ENCODE measurements around the gene GIMAP6. TPM values are rescaled to one million over a fixed set of nuclear protein-coding genes. Genes with fewer than 3 reads are reported as not detected.
"Not testable (repeated sequence)": the region's sequence is repeated elsewhere in the genome, so short reads cannot be mapped to it uniquely, and the experiment has no call there.

The GIMAP6 gene
- polyA plus RNA-seq, 2 of the 4 experiments (the other 2 are of a cell fraction): not detected

DNA sequence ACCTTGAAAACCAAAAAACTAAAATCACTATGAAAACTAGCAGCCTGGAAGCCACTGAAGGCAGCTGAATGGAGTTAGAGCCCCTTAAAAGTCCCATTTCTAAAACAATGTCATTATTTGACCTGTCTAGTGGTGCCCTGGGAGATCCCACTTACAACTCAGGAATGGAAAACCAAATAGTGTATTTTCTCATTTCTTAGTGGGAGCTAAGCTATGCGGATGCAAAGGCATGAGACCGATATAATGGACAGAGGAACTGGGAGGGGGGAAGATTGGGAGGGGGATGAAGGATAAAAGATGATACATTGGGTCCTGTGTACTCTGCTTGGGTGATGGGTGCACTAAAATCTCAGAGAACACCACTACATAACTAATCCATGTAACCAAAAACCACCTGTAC, 43.5 kb upstream of the GIMAP6 start:
- no peak overlapping the region for H3K27ac ChIP-seq
- ChIA-PET POLR2A (no interaction called here), CTCF (no interaction called here)
- DNase-seq (ENCODE audit: low read depth in 1 of 2, low spot score in 1 of 2): no peak
- no peaks in the 10 kb centered on the region for H3K4me1 ChIP-seq
- no peaks in the 10 kb centered on the region for H3K9me3 ChIP-seq
- 43% methylated on average over 2 of the region's 2 CpGs for WGBS (ENCODE audit: missing lambda C conversion rate)
- no peak overlapping the region for H3K4me2 ChIP-seq
- no peak for FAIRE-seq
- no peak for ATAC-seq
- TF ChIP-seq CBX8 (IDR thresholded peaks at IDR 0.05): no peak
- TF ChIP-seq BHLHE40 (IDR thresholded peaks at IDR 0.05; ENCODE audit: low read depth, low read length): no peak
- TF ChIP-seq, protein P1, sequence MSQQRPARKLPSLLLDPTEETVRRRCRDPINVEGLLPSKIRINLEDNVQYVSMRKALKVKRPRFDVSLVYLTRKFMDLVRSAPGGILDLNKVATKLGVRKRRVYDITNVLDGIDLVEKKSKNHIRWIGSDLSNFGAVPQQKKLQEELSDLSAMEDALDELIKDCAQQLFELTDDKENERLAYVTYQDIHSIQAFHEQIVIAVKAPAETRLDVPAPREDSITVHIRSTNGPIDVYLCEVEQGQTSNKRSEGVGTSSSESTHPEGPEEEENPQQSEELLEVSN (IDR thresholded peaks at IDR 0.05; ENCODE audit: borderline replicate concordance, low read depth): no peak
- H3K4me3 ChIP-seq: no peak overlapping the region

DNA sequence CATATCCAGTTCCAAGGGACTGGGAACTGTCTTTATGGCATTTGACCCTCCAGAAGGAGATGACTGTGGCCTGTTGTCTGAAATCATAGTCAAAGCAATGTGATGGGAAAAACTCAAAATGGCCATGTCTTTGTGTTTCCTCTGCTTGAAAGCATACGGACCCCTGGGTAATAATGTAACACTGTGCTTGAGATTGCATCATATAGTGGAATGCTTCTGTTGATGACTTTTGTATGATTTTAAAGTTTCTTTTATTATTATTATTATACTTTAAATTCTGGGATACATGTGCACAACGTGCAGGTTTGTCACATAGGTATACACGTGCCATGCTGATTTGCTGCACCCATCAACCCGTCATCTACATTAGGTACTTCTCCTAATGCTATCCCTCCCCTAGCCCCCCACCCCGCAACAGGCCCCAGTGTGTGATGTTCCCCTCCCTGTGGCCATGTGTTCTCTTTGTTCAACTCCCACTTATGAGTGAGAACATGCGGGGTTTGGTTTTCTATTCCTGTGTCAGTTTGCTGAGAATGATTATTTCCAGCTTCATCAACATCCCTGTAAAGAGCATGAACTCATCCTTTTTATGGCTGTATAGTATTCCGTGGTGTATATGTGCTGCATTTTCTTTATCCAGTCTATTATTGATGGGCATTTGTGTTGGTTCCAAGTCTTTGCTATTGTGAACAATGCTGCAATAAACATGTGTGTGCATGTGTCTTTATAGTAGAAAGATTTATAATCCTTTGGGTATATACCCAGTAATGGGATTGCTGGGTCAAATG, 39.8 kb upstream of the GIMAP6 start:
- ATAC-seq; H3K4me3 ChIP-seq; H3K4me2 ChIP-seq; FAIRE-seq; H3K9me3 ChIP-seq; H3K27ac ChIP-seq; CTCF ChIA-PET; H3K4me1 ChIP-seq; POLR2A ChIA-PET; DNase-seq (ENCODE audit: low read depth in 1 of 2, low spot score in 1 of 2): not testable (repeated sequence)
- 9% methylated on average over 7 of the region's 7 CpGs for WGBS (ENCODE audit: missing lambda C conversion rate)

DNA sequence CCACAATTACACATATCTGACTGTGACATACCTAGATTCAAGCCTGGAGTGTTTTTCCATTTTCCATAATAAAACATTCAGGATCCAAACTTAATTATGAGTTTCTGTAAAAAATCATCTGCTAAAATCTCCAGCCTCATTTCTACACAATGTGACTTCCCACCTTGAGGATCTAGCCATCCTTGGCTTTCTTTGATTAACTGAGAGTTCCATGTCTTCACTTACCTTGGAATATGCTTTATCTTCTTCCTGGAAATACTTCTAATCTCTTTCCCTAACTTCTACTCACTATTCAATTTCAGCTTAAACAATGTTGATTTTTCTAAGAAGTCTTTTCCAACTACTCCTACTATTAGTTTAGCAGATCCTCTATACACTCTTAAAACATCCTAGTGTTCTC, 36.8 kb upstream of the GIMAP6 start:
- Histone ChIP-seq H3K27ac (no peak overlapping the region), H3K4me1 (no peaks in the 10 kb centered on the region), H3K9me3 (no peaks in the 10 kb centered on the region), H3K4me3 (no peak overlapping the region), H3K4me2 (no peak overlapping the region)
- no peak for FAIRE-seq
- POLR2A ChIA-PET: no interaction called here
- DNase-seq (ENCODE audit: low read depth in 1 of 2, low spot score in 1 of 2): no peak
- ATAC-seq: no peak
- CTCF ChIA-PET: no interaction called here
- TF ChIP-seq, protein P2, sequence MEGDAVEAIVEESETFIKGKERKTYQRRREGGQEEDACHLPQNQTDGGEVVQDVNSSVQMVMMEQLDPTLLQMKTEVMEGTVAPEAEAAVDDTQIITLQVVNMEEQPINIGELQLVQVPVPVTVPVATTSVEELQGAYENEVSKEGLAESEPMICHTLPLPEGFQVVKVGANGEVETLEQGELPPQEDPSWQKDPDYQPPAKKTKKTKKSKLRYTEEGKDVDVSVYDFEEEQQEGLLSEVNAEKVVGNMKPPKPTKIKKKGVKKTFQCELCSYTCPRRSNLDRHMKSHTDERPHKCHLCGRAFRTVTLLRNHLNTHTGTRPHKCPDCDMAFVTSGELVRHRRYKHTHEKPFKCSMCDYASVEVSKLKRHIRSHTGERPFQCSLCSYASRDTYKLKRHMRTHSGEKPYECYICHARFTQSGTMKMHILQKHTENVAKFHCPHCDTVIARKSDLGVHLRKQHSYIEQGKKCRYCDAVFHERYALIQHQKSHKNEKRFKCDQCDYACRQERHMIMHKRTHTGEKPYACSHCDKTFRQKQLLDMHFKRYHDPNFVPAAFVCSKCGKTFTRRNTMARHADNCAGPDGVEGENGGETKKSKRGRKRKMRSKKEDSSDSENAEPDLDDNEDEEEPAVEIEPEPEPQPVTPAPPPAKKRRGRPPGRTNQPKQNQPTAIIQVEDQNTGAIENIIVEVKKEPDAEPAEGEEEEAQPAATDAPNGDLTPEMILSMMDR (IDR thresholded peaks at IDR 0.05): no peak
- TF ChIP-seq SREBF2 (IDR thresholded peaks at IDR 0.05) (no peak), SMC3 (IDR thresholded peaks at IDR 0.05) (no peak), HOXB13 (CRISPR knock-in tag; IDR thresholded peaks at IDR 0.05; ENCODE audit: low read depth) (no peak), HOXB5 (CRISPR knock-in tag; IDR thresholded peaks at IDR 0.05) (no peak)

DNA sequence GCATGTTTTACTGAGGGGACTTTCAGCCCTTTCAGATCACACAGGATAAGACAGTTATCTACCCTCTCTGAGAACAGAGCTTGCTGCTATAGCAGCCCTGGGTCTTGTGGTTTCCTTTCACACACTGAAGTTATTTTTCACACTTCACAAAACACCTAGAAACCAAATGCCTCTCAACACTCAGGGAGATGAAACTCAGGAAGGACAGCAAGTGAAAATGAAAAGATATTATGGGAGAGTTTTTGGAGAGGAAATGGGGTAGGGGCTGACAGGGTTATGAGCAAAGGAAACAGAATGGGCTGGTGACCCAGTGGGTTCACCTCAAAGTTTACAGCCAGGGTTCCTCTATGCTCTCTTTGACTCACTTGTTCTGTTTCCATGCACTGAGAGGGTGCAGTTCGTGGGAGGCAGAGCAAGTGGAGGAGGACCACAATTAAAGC, 36.3 kb upstream of the GIMAP6 start:
- 0% methylated on average over 1 of the region's 1 CpG for WGBS (ENCODE audit: missing lambda C conversion rate)
- Histone ChIP-seq H3K4me1 (no peaks in the 10 kb centered on the region), H3K27ac (no peak overlapping the region), H3K4me2 (no peak overlapping the region), H3K4me3 (no peak overlapping the region), H3K9me3 (no peaks in the 10 kb centered on the region)
- POLR2A ChIA-PET: no interaction called here
- FAIRE-seq (no peak), ATAC-seq (no peak), DNase-seq (ENCODE audit: low read depth in 1 of 2, low spot score in 1 of 2) (no peak)
- TF ChIP-seq SMC3 (IDR thresholded peaks at IDR 0.05) (no peak), EHMT2 (IDR thresholded peaks at IDR 0.05; ENCODE audit: low read depth) (no peak), KDM5A (IDR thresholded peaks at IDR 0.05) (no peak), ZC3H11A (IDR thresholded peaks at IDR 0.05) (no peak), TFCP2L1 (CRISPR knock-in tag; IDR thresholded peaks at IDR 0.05) (no peak), RNF2 (IDR thresholded peaks at IDR 0.05; ENCODE audit: borderline replicate concordance, low read depth) (no peak), HDAC2 (IDR thresholded peaks at IDR 0.05) (no peak), EHF (CRISPR knock-in tag; IDR thresholded peaks at IDR 0.05) (no peak), MAZ (IDR thresholded peaks at IDR 0.05; ENCODE audit: borderline replicate concordance, low read depth, low read length) (no peak), HOXA7 (CRISPR knock-in tag; IDR thresholded peaks at IDR 0.05) (no peak), CBX8 (IDR thresholded peaks at IDR 0.05) (no peak), RAD21 (conservative IDR thresholded peaks at IDR 0.05 in 1 of 2, IDR thresholded peaks at IDR 0.05 in 1 of 2) (no peak), PHF8 (IDR thresholded peaks at IDR 0.05; ENCODE audit: borderline replicate concordance, low read depth) (no peak), FOXS1 (CRISPR knock-in tag; IDR thresholded peaks at IDR 0.05) (no peak)
- TF ChIP-seq, protein P3, sequence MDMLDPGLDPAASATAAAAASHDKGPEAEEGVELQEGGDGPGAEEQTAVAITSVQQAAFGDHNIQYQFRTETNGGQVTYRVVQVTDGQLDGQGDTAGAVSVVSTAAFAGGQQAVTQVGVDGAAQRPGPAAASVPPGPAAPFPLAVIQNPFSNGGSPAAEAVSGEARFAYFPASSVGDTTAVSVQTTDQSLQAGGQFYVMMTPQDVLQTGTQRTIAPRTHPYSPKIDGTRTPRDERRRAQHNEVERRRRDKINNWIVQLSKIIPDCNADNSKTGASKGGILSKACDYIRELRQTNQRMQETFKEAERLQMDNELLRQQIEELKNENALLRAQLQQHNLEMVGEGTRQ (IDR thresholded peaks at IDR 0.05): no peak
- CTCF ChIA-PET: no interaction called here
